ENCODE measurements around the gene ESR1.
"Not testable (repeated sequence)": the region's sequence is repeated elsewhere in the genome, so short reads cannot be mapped to it uniquely, and the experiment has no call there.

Gene ESR1

DNA sequence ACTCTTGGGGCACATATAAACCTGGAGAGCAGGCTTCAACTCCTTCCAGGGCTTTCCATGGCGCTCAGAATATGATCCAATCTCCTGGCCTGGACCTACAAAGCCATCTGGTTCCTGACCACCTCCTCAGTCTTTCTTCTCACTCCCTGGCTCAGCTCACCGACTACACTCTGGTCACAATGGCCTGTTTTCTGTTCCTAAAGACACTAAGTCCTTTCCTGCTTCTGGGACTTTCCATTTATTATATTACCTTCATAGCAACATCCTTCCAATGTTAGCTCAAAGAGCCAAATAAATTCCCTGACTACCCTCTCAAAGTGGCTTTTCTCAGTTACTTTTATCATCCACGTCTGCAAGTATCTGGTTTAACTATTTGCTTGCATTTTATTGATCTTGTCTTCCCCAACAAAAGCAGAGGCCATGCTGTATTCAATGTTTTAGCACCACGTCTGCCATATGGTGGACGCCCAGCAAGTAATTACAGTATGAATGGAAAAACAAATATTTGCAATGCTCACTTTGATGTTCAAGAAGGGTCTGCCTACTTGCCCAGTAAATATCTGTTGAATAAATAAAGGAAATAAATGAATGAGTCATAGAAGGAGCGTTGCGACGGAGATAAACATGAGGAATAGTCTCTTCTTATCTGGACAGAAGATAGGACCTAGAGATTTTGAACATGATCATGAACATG lies 328.4 kb downstream of the ESR1 start:
- DNase-seq (ENCODE audit: low read depth), result no peak

DNA sequence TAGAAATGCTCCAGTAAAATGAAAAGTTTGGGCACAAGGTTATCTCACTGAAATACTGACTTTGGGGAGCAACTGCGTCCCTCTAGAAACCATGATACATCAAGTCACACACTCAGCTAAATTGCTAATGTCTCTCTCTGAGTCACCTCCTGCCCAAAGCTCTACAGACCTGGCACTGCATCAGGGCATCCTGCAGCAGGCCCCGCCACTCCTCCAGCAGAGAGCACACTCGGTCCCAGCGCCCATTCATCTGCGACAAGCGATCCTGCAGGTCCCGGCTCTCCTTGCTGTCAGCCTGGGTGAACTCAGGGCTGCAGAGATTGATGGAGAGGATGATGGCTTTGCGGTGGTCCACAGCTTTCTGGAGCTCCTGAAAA lies 329.0 kb downstream of the ESR1 start:
- DNase-seq (ENCODE audit: low read depth), result no peak

DNA sequence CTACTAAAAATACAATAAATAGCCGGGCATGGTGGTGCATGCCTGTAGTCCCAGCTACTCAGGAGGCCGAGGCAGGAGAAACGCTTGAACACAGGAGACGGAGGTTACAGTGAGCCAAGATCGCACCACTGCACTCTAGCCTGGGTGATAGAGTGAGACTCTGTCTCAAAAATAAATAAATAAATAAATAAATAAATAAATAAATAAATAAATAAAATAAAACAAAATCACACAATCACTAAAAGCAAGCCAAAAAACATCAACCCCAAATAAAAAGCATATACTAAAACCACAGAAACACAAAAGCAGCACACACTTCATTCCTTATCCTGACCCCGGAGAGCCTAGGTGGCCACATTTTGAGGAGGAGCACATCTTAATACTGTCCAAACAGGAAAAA lies 330.9 kb downstream of the ESR1 start:
- not testable (repeated sequence) for DNase-seq (ENCODE audit: low read depth)

- DNase-seq (ENCODE audit: low read depth), result no peak
These were observed 334.6 kb downstream of the ESR1 start for GRCh38 chr6:152142105-152142504.

DNA sequence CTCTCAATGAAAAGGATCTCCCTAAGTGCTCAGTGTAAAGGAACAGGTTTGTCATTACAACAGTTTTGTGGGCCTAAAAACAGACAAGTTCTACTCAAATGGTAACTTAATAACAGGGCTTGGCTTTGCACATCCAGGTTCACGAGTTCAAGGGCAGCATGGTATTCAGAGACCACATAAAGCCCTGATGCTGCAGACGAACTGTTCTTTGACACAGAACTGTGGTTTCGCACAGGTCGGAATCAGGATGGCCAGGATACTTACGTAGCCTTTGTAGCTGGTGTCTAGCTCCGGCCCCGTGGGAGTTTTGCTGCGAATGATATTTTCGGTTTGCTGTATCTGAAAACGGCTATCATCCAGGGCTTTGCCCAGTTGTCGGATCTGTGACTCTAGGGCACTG lies 335.9 kb downstream of the ESR1 start:
- no peak for DNase-seq (ENCODE audit: low read depth)

- no peak for DNase-seq (ENCODE audit: low read depth)
These were observed 338.9 kb downstream of the ESR1 start for GRCh38 chr6:152146385-152146784.

DNA sequence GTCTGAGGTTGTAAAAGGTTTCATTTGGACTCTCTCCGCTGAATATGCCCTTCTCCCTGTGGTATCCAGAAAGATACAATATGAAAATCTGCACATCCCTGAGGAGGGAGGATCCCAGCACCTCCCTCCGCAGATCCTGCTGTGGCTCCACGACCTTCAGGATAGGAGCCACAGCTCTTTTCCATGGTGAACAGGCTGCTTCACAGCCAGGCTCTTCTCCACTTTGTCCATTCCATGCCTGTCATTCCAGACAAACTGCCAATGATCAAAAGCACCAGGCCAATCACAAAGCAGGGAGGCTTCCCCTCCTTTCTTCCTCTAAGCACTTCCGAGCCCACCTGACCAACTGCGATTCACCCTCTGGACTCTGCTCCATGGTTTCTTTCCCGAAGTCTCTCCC lies 339.8 kb downstream of the ESR1 start:
- DNase-seq (ENCODE audit: low read depth), result no peak

DNA sequence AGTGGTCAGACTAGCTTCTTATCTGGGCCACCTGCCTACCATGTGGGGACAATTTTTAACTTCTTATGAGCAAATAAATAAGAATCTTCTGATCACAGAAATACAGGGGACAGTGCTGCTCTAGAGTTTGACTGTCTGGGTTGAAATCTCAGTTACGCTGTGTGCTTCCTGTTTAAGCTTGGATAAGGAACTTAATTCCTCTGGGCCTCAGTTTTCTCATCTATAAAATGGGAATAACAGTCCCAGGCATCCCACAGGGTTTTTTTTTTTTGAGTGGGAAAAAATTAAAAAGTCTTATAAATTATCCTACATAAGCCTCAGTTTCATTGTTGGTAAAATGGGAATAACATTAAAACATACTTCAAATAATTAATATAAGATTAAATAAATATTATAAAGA lies 340.9 kb downstream of the ESR1 start:
- DNase-seq (ENCODE audit: low read depth), result no peak

DNA sequence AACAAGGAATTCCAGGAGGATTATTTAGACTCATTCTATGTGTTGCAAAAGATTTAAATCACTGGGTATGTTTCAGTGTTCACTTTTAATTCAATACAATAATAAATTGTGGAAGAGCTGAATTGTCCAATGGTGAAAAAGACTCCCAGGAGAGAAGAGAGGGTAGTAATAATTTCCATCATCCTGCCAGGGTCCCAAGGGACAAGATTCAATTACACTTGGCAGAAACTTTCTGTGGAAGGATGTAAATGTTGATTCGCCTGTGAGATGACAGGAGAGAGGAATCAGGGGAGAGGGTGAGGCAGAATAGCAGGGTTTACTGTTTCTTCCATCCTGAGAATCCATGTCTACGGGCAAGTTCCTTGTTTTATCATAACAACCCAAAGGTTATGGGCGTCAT lies 342.7 kb downstream of the ESR1 start:
- peak; percentile 36 for DNase-seq (ENCODE audit: low read depth)

DNA sequence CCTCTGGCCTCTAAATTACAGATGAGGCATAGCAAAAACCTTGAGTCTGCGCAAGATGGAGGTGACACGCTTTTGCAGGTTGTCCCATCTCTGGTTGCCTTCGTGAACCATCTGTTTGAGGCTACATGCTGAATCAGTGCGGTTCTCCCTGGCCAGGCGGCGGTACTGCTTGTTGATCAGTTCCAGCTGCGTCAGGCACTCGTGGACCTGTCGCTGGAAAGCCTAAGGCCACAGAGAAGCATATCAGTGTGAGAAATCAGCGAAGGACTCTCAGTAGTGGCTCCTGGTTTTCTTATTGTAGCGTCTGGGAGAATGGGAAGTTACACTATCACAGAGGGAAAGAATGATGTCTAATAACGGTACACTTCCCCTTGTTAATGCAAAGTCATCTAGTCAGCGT lies 344.4 kb downstream of the ESR1 start:
- DNase-seq (ENCODE audit: low read depth), result no peak

GRCh38 chr6:152154559-152155356 lies 347.3 kb downstream of the ESR1 start:
- DNase-seq (ENCODE audit: low read depth), result no peak

DNA sequence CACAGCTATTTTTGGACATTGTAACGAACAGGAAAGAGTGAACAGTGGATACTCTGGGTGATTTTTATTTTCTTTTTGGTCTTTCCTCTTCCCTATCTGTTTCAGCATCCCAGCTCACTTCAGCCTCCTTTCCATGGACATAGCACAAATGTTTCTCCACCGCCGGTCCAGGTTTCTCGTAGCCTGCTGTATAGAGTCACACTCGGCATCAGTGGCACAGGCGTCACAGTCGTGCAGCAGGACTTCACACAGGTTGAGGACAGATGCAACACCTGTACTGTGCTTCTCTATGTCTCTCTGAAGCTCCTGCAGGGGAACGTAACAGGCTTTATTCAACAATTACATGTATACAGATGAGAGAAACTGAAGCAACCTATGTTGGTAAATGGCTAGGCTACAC lies 348.3 kb downstream of the ESR1 start:
- DNase-seq (ENCODE audit: low read depth), result no peak

DNA sequence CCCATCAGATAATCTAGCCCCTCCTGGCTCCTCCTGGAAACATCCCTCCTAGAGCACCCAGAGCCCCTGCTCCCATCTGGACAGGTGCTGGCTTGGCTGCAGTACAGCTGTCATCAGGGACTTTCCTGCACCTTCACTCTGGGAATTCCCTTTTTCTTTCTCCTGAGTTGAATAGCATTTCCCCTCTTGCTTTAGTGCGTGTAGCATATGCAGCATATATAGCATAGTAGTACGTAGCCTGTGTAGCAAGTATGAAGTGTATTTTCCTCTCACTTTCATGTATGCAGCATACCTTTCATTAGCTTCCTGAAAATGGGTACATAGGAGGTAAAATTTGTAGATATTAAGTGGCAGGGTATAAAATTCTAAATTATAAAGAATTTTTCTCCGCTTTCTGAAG lies 352.9 kb downstream of the ESR1 start:
- no peak for DNase-seq (ENCODE audit: low read depth)

DNA sequence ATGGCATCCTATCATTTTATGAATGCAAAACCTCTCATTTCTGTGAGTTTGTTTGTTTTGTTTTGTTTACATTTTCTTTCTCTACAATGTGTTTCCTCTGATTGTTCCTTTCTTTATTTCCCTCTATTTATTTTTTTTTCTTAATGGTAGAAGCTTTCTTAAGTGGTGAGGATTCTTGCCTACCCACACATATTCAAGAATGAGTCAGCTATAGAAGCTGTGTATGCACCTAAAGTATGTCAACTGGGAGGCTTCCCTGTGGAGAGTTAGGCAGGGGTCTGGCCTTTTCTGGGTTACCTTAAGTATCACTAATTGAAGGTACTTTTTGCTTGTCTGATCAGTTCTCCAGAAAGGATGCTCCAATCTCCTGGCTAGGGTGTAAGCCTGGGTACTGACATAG lies 354.0 kb downstream of the ESR1 start:
- DNase-seq (ENCODE audit: low read depth), result no peak

DNA sequence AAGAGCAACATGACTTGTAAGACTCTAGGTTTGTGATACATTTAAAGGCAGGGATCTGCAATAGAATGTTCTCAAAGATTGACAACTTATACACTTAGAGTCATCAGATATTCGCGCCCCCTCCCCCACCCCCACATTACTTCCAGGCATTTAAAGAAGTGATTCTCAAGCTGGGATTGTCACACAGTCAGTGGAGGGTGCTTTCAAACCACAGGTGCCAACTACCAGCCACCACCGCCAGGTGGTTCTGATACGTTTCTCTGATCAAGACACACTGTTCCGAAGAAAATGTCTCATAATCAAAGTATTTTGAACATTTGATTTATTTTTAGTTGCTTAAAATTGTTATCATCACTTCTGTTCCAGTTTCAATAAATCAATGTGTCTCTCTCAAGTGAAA lies 357.5 kb downstream of the ESR1 start:
- no peak for DNase-seq (ENCODE audit: low read depth)

DNA sequence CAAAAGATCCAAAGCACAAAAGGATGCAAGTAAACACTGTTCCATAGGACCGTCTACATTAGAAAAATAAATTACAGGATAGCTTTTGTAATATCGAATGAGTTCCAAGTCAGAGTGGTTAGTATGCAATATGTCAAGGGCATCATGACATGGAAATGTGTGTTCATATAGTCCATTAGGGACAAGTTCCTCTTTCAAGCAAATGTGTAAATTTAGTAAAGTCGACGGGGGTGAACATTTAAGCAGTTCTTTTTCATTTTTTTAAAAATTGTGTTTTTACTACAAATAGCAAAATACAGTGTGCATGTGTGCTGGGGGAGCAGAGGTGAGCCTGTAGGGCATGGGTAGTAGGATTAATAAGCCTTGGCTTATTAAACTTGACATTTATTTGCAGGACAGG lies 359.0 kb downstream of the ESR1 start:
- no peak for DNase-seq (ENCODE audit: low read depth)

DNA sequence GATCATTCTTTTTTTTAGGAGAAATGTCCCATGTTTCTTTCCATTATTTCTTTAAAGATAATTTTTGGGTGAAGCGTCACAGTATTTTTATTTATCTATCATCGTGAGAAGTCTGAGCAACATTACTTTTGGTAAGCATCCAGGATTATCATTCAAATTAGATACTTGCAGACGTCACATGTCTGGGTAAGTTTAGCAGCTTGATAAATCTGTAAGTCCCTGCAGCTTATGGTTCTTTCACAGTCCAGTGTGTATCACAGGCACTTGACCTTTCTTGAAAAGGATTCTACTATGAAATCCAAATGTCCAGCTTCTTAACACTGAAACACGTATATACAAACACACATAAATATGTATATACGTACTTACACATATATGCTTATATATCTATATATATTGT lies 359.4 kb downstream of the ESR1 start:
- no peak for DNase-seq (ENCODE audit: low read depth)

- DNase-seq (ENCODE audit: low read depth), result no peak
These were observed 360.4 kb downstream of the ESR1 start for GRCh38 chr6:152167641-152168603.

DNA sequence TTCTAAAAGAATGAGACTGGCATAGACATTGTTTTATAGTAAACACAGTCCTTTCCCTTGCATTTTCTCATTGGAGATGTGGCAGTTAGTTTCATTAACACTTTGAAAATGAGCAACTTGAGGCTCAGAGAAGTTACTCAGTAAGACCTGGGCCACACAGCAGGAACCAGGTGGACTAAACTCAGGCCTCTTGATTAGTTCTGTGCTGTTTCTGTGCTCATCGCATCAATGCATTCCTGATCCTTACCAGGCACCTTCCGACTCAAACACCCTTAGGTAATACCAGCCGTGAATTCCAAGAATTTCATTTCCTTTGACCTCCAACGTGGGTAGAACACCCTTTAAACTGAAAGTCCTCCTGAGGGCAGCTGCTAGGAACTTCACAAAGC lies 362.8 kb downstream of the ESR1 start:
- no peak for DNase-seq (ENCODE audit: low read depth)

GRCh38 chr6:152170702-152171667 lies 363.5 kb downstream of the ESR1 start:
- DNase-seq (ENCODE audit: low read depth), result no peak

GRCh38 chr6:152173321-152173720 lies 365.8 kb downstream of the ESR1 start:
- peak; percentile 14 for DNase-seq (ENCODE audit: low read depth)

- DNase-seq (ENCODE audit: low read depth), result no peak
These were observed 366.5 kb downstream of the ESR1 start for GRCh38 chr6:152173957-152174356.

Measured in fibroblast of the conjunctiva (primary cell).